Right ventricle myocardium inferior (tissue), 1 donor: ENCODE results near the gene CD300LB. TPM values are rescaled to one million over a fixed set of nuclear protein-coding genes. Genes with fewer than 3 reads are reported as not detected.
A peak's percentile ranks its signal among the peaks of the same experiment; 100 is the strongest.

ENCODE experiments used
- ATAC-seq: fragments of 200-7000 bp; cut with Tn5 transposase; one replicate; pipeline ENCODE4 v1.9.1; 2020; ENCODE audit warnings: mild to moderate bottlenecking, moderate library complexity
- DNase-seq: peaks from one replicate; pipeline ENCODE4 v3.0.0; 2021; ENCODE audit errors: missing footprints
- intact Hi-C: fragments of 100-400 bp; cut with DNase I; formaldehyde crosslinking; loops from one replicate; pipeline ENCODE4 v1.11.0; 2022
- total RNA-seq: library from RNA; stranded (reverse); fragmentation: NEBNext Ultra II Directional; extraction: Animal tissue kit (Norgen Biotek cat#: 25700); gene quantifications from one replicate; pipeline ENCODE4 v1.2.1, GENCODE V29; 2021
- donor health status: DM: no; HTN: yes; CAD: no; lungs with severe emphysema.

CD300LB gene
- total RNA-seq, 1 donor from 2014 or later: 0.19 TPM

DNA sequence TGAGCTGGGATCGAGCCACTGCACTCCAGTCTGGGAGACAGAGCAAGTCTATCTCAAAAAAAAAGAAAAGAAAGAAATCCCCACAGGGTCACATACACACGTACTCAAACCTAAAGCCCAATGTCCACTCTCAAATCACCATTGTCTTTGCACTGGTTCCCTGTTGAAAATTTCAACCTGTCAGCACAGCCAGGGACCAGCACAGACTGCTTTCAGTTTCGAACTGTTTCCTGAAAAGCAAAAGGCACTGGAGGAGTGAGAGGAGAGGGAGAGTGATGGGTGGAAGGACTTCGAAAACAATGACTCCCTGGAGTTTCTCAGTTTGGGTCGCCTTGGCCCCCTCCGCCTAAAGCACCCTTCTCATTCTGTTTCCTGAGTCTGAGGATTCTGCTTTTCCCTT is 23.6 kb upstream of the CD300LB start:
- peak; percentile 33 for DNase-seq
- ATAC-seq: no peak
- intact Hi-C loops: no loop called here

DNA sequence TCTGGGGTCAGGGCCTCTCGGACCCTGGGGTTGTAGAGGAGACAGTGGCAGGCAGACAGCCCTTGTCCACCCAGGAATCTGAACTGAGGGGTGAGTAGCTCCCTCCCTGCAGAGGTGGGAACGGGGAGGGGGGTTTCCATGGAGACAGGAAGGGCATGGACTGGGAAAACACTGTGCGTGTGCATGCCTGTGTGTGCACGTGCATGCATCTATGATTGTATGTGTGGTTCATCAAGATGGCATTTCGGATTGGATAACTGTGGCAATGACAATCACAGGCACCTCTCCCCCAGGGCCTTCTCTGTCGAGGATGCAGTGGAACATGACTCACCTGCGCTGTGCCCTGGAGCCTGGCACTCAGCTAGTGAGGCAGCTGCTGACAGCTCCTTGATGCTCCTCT is 20.8 kb upstream of the CD300LB start:
- no peak for DNase-seq
- ATAC-seq: no peak
- intact Hi-C loops: no loop called here

DNA sequence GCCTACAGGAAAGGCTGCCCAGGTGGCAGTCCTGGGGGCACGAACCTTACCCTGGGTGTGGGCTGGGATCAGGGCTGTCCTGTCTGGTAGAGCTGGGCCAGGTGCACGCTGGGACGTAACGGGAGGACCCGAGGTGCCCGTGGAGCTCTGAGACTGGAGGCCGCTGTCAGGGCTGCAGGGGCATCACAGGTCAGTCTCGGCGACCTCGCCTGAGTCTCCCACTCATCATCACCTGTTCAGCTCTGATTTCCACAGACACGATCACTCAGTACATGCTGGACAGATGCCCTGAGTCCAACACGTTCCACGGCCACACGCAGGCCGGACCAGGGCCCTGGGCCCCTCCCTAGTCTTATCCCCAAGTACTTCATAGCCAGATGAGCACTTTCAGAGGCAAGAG is 19.3 kb upstream of the CD300LB start:
- ATAC-seq: no peak
- intact Hi-C loops: no loop called here
- no peak for DNase-seq

DNA sequence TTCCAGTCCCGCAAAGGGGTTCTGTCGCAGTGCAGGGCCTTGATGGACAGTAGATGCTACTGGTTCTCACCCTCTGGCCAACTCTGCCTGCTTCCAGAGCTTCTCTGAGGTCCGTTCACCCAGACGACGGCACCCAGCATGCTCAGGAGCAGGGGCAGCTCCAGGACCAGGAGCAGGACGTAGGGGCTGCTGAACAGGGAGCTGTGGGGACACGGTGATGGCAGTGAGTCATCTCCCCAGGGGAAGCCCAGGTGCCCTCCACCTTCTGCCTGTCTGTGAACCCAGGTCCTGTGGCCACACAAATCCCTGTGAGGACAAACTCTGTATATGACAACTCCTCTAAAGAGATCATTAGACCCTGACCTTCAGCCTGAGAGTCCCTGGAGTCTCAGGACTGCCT is 18.1 kb upstream of the CD300LB start:
- DNase-seq: no peak
- ATAC-seq: no peak
- intact Hi-C loops: no loop called here

DNA sequence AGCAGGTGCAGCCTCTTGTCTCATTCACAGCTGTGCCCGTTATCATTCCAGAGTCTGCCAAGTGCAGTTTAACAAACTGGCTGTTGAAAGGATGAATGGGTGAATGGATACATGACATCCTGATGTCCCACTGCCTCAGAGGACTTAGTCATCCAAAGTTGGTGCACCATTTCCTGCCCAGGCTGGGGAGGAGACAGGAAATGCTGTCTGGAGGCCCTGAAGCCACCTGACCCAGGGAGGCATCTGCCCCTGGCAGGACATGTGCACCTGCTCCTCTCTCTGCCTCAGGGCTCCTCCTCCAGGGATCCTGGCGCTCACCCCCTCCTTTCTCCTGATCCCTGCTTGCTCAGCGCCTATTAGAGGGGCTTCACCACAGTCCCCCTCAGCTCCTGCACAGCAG is 16.5 kb upstream of the CD300LB start:
- DNase-seq (no peak), ATAC-seq (no peak)
- intact Hi-C loops: no loop called here

DNA sequence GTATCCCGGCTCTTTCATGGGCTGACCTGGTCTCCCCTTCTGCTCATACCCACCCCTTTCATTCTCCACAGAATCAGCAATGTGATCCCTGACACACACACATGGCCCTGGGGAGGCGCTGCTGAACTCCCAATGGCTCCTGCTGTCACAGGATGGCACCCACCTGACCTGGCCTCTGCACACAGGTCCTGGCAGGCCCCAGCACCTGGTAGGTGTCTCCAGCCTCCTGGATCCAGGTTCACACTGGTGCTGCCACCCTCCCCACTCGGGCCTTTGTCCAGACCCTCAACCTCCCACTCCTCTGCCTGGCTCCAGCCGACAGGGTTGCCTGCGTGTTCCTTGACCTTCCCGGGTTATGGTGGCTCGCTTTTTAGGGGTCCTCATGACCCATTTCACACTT is 16.0 kb upstream of the CD300LB start:
- ATAC-seq (no peak), DNase-seq (no peak)
- intact Hi-C loops: no loop called here

DNA sequence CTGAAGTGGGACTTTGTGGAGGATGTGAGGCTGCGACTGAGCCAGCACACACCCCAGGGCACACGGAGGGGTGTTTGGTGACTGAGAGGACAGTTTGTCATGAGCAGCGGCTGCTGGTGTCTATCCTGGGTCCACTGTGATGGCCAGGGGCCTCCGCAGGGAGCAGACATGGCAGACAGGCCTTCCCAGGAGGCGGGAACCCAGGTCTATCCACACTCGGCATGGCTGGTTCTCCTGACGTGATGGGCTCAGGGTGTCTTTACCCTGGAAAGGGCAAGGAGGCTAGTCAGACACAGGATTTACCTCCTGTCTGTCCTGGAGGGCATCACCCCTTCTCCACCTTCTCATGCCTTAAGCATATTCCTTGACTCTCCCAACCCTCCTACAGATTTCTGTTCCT is 15.3 kb upstream of the CD300LB start:
- ATAC-seq (no peak), DNase-seq (no peak)
- intact Hi-C loops: no loop called here

DNA sequence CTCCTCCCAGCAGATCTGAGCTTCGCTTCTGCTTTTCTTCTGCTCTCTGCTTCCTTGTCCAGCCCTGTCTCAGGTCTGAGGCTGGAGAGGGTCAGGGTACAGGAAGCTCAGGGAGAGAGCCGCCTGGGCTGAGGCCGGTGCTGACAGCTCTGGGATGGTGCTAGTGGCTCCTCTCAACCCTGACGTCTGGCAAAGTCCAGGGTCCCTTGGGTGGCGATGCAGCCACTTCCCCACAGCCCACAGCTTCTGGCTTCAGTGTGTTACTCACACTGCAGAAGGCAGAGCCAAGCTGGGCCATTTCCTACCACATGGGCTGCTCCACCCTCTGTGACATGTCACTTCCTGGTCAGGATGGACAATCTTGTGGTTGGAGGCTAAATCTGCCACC is 14.6 kb upstream of the CD300LB start, which contains the start of gene CD300C:
CD300C (minus strand) TSS at position 273 of the 388 bp plus-strand sequence. CDS start 333 bp downstream, outside the sequence.
- intact Hi-C loops: no loop called here
- DNase-seq: peak; percentile 80
- peak; percentile 57 for ATAC-seq

DNA sequence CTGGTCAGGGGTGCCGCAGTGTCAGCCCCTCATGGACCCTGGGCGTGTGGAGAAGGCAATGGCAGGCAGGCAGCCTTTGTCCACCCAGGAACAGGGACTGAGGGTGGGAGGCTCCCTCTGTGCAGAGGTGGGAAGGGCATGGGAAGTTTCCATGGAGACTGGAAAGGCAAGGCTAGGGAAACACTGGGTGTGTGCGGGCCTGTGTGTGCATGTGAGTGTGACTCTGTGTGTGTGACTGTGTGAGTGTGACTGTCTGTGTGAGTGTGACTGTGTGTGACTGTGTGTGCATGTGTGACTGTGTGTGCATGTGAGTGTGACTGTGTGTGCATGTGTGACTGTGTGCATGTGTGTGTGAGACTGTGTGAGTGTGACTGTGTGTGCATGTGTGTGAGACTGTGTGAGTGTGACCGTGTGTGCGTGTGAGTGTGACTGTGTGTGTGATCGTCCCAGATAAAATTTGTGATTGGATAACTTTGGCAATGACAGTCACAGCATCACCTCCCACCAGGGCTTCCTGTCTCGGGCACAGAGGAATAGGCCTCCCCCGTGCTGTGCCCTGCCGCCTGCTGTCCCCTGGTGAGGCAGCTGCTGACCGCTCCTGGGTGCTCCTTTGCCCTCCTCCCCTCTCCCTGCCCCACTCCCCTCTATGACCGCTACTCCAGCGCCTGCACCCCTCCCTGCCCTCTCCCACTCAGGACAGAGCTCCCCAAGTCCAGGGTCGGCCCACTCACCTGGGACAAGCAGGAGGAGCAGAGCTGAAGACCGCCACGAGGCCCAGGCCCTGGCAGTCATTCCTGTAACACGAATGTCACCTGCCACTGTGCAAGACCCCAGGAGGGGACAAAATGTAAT is 13.9 kb upstream of the CD300LB start:
- no peak for ATAC-seq
- intact Hi-C loops: no loop called here
- DNase-seq: no peak

DNA sequence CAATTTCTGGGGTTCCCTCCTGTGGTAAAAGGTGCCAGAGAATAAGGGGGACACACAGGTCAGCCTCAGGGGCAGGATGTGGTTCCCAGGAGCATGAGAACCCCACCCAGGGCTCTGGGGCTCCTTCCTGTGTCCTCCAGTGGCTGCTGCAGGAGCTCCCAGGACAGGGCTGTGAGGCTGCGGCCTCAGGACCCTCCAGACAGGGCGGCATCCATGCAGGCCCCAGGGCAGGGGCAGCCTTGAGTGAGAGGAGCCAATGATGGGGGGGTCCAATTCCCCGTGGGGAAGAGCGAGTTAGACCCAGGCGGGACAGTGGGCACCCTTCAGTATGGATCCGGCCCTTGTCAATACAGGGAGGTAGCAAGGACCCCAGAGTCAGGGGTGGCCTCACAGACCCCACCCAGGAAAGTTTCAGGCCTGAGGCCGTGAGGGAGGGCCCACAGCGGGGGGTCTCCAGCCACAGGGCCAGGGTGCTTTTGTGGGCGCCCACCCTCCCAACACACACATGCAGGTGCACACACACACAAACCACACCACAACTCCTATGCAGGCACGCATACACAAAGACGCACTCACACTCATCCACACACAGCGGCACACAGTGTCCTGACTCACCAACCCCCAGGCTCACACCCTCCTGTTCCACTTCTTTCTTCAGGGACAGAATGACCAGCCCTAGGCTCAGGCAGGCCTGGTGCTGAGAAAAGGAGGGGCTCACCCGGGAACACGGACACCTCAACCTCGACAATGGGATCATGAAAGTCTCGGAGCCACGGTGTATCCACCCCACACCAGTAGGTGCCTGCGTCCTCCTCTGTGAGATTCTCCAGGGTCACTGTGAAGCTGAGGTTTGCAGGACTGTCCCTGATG is 12.9 kb upstream of the CD300LB start:
- DNase-seq (no peak), ATAC-seq (no peak)

DNA sequence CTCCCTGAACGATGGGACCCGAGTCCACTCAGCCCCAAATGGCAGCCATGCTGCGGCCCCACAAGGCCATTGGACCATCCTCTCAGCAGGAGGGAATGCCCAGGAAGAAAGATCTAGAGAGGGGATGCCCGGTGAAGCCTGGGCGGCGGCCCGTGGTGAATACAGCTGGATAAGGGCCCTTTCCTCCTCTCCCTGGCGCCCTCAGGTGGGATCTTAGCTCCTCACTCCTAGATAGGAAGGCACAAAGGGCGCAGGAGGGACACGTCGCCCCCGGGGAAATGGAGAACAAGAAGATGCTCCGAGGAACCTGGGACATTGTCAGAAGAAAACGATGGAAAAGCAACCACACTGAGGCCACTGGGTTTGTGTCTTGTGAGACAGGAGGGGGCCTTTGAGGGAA is 12.1 kb upstream of the CD300LB start:
- DNase-seq (peak; percentile 60), ATAC-seq (no peak)
- intact Hi-C loops: no loop called here

More for the DNA sequence above, 12.9 kb upstream of the CD300LB start:
- intact Hi-C loops: no loop called here

DNA sequence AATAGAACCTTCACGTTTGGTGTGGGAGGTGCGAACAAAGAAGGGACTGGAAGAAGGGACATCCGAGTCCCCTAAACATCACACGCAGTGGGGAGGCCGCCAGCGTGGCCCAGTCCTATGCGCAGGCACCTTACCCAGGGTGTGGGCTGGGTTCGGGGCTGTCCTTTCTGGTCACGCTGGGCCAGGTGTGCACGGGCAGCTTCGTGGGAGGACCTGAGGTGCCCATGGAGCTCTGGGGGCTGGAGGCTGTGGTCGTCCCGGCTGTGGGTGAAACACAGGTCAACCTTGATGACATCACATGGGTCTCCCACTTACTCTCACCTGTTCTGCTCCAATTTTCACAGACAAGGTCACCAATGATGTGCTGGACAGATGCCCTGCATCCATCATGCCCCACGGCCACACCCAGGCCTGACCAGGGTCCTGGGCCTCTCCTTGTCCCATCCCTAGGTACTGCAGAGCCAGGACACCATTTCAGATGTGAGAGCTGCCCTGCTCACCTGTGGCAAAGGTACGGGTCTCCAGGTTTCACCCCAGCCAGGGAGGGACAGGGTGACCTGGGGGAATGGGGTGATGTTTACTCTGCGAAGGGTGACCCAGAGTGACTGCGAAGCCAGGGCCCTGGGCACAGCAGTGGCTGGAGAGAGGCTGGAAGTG is 11.6 kb upstream of the CD300LB start:
- DNase-seq (peak; percentile 46), ATAC-seq (no peak)
- intact Hi-C loops: no loop called here

DNA sequence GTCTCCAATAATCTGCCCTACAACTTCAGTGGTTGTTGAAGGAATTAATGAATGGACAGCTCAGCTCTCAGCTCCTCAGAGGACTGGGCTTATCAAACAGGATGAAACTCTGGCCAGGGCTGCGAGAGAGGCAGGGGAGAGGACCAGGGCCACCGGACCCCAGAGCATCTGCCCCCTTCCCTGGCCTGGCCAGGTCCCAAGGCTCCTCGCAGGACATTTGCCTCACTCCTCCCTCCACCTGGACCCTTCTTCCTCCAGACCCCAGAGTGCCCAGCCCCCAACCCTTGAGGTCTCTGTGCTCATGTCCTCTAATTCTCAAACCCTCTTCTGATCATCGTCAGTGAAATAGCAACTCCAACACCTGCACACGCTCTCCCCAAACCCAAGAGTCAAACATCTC is 10.9 kb upstream of the CD300LB start:
- DNase-seq: peak; percentile 22
- intact Hi-C loops: no loop called here
- ATAC-seq: no peak

DNA sequence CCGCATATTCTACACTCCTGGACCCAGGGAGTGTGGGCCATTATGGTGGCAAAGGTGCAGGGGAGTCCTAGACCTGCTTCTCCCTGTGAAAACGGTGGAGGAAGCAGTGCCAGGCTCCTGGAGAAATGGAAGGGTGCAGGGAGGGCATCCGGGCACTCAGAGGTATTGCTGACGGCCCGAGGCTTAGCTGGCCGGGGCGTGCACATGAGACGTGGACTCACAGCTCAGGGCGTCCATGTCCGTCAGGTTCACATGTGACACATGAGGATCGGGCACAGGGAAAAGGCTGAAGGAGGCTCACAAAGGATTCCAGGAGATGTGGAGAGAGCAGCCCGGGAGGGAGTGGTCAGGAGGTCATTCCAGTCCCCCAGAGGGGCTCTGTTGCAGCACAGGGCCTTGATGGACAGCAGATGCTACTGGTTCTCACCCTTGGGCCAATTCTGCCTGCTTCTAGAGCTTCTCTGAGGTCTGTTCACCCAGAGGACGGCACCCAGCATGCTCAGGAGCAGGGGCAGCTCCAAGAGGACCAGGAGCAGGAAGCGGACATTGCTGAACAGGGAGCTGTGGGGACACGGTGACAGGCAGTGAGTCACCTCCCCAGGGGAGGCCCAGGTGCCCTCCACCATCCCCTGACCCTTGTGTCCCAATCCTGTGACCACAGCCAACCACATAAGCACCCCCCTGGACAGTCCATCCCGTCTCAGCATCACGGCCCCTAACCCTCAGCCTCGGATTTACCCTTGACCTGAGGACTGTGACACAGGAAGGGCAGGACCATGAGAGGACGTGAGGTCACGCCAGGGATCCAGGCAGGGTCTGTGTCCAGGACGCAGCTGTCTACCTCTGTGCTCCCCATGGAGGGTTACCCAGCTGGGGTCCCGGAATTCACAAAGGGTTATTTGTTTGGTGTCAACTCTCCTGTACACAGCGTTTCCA is 10.2 kb upstream of the CD300LB start:
- ATAC-seq (no peak), DNase-seq (peak; percentile 41)
- intact Hi-C loops: no loop called here

DNA sequence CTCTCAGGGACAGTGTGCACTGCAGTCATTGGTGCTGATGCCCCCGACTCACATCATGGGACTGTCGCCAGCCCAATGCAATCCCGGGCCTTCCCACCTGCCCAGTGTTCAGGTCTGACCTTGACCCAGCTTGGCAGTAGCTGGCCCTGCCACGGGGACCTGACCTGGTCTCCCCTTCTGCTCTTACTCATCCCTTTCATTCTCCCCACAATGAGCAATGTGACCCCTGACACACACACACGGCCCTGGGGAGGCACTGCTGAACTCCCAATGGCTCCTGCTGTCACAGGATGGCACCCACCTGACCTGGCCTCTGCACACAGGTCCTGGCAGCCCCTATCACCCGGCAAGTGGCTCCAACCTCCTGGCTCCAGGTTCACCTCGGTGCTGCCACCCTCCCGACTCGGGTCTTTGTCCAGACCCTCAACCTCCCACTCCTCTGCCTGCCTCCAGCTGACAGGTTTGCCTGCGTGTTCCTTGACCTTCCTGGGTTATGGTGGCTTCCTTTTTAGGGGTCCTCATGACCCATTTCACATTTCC is 8.1 kb upstream of the CD300LB start:
- intact Hi-C loops: no loop called here
- no peak for ATAC-seq
- peak; percentile 6 for DNase-seq

DNA sequence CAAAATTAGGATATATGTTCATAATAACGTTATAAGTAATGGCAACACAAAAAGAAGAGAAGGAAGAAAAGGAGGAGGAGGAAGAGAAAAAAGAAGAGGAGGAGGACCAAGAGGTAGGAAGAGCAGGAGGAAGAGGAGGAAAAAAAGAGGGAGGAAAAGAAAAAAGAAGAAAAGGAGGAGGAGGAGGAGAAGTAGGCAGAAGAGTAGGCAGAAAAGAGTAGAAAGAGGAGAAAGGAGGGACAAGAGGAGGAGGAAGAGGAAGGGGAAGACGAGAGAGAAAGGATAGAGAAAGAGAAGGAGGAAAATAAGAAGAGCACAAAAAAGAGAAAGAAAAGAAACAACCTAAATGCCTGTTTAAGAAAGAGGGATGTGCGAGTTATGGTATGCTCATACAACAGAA is 5.6 kb upstream of the CD300LB start:
- no peak for ATAC-seq
- no peak for DNase-seq
- intact Hi-C loops: no loop called here

DNA sequence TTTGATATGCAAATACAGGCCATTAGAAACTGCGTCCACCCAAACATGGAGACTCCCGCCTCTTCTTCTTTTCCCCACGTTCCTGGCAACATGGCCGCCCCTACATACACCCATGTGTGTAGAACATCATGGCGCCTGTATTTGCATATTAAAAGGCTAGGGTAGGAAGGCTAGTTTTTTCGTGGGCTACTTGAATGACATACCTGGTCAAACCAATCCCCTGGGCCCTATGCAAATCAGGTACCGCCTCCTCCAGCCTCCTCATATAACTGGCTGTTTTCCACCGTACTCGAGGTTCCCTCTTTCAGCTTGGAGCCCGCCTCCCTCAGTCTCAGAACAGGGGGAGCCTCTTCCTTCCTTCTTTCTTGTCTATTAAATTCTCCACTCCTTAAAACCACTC is 840 bp upstream of the CD300LB start:
- DNase-seq (peak; percentile 83), ATAC-seq (peak; percentile 76)
- intact Hi-C loops: no loop called here

DNA sequence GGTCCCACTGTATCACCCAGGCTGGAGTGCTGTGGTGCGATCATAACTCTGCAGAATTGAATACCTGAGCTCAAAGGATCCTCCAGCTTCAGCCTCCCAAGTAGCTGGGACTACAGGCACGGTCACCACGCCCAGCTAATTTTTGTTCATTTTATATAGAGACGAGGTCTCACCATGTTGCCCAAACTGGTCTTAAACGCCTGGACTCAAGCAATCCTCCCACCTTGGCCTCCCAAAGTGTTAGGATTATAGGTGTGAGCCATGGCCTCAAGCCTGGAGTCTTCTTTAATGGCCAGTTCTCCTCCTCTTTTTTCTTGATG is 484 bp downstream of the CD300LB start:
- ATAC-seq (no peak), DNase-seq (peak; percentile 4)
- intact Hi-C loops: no loop called here
